ENCODE measurements around the gene CDCA3.

GRCh38 chr12:6849976-6850560, 1.0 kb downstream of the CDCA3 start:
- TF ChIP-seq, protein P1, sequence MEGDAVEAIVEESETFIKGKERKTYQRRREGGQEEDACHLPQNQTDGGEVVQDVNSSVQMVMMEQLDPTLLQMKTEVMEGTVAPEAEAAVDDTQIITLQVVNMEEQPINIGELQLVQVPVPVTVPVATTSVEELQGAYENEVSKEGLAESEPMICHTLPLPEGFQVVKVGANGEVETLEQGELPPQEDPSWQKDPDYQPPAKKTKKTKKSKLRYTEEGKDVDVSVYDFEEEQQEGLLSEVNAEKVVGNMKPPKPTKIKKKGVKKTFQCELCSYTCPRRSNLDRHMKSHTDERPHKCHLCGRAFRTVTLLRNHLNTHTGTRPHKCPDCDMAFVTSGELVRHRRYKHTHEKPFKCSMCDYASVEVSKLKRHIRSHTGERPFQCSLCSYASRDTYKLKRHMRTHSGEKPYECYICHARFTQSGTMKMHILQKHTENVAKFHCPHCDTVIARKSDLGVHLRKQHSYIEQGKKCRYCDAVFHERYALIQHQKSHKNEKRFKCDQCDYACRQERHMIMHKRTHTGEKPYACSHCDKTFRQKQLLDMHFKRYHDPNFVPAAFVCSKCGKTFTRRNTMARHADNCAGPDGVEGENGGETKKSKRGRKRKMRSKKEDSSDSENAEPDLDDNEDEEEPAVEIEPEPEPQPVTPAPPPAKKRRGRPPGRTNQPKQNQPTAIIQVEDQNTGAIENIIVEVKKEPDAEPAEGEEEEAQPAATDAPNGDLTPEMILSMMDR (IDR thresholded peaks at IDR 0.05), result no peak
- TF ChIP-seq POLR2A (IDR thresholded peaks at IDR 0.05) (no peak), POLR2AphosphoS5 (IDR thresholded peaks at IDR 0.05) (no peak)

Measured in upper lobe of left lung (tissue), 4 donors.